SKM-1 treated with dmso at 0.1 percent for 144 hours (cell line): ENCODE measurements around the gene ZNF525.
"Not testable (repeated sequence)": the region's sequence is repeated elsewhere in the genome, so short reads cannot be mapped to it uniquely, and the experiment has no call there.

Experiments
- DNase-seq: peaks from one replicate; lab custom pipeline; 2025; ENCODE audit not compliant: unreplicated experiment; lab: John Stamatoyannopoulos, UW

The ZNF525 gene

GRCh38 chr19:53365134-53365898 lies at the start of gene ZNF525:
ZNF525 (plus strand) TSS chr19:53365705; CDS start chr19:53372282, 6,577 bp downstream.
- peak; percentile 50 for DNase-seq

GRCh38 chr19:53328967-53329366 lies 36.5 kb upstream of the ZNF525 start:
- no peak for DNase-seq

GRCh38 chr19:53332484-53332883 lies 33.0 kb upstream of the ZNF525 start:
- no peak for DNase-seq

GRCh38 chr19:53333066-53333462 lies 32.4 kb upstream of the ZNF525 start:
- no peak for DNase-seq

GRCh38 chr19:53333463-53334449 lies 31.7 kb upstream of the ZNF525 start, which contains the start of gene ZNF845:
ZNF845 (plus strand) TSS chr19:53333749; CDS start chr19:53341308, 7,559 bp downstream.
- DNase-seq = peak; percentile 27

GRCh38 chr19:53344403-53344802 lies 21.1 kb upstream of the ZNF525 start:
- DNase-seq = not testable (repeated sequence)

GRCh38 chr19:53355739-53356138 lies 9.8 kb upstream of the ZNF525 start:
- DNase-seq = no peak

GRCh38 chr19:53357821-53358581 lies 7.5 kb upstream of the ZNF525 start:
- no peak for DNase-seq

- DNase-seq = not testable (repeated sequence)
These were observed 5.4 kb upstream of the ZNF525 start for GRCh38 chr19:53360056-53360455.

- DNase-seq = no peak
These were observed 491 bp downstream of the ZNF525 start for GRCh38 chr19:53365899-53366493.

GRCh38 chr19:53372196-53372595 lies 6.7 kb downstream of the ZNF525 start:
- DNase-seq = no peak

- DNase-seq = no peak
These were observed 8.8 kb downstream of the ZNF525 start for GRCh38 chr19:53374288-53374687.

- no peak for DNase-seq
These were observed 9.2 kb downstream of the ZNF525 start for GRCh38 chr19:53374743-53375142.

- DNase-seq = no peak
These were observed 15.9 kb downstream of the ZNF525 start for GRCh38 chr19:53381376-53381775.

GRCh38 chr19:53388168-53388567 lies 22.7 kb downstream of the ZNF525 start:
- DNase-seq = no peak

GRCh38 chr19:53388904-53389303 lies 23.4 kb downstream of the ZNF525 start:
- no peak for DNase-seq

GRCh38 chr19:53389571-53389970 lies 24.1 kb downstream of the ZNF525 start:
- no peak for DNase-seq

- no peak for DNase-seq
These were observed 24.5 kb downstream of the ZNF525 start for GRCh38 chr19:53389978-53390377.

- no peak for DNase-seq
These were observed 29.0 kb downstream of the ZNF525 start for GRCh38 chr19:53394522-53394973.
